GM18505 (cell line): ENCODE data around the gene ZNF563.
"Not testable (repeated sequence)": the region's sequence is repeated elsewhere in the genome, so short reads cannot be mapped to it uniquely, and the experiment has no call there.

Experiments
- ATAC-seq: cut with Tn5 transposase; IDR thresholded peaks from one replicate; pipeline ENCODE4 v1.9.1; 2021; ENCODE audit not compliant: unreplicated experiment
- POLR2A ChIP-seq: IDR thresholded peaks from 4 replicates; pipeline ENCODE4 v1.6.1; 2011; ENCODE audit warnings: borderline replicate concordance; ENCODE audit not compliant: insufficient read depth, insufficient read length; ENCODE audit errors: extremely low read depth

Gene ZNF563

GRCh38 chr19:12333162-12334159 is at the start of gene ZNF563:
TSS of gene ZNF563 (minus strand) at chr19:12333633. CDS start at chr19:12333482, 151 bp downstream.
- peak; percentile 78 for ATAC-seq
- TF ChIP-seq POLR2A, result peak; percentile 94

- ATAC-seq, result no peak
Measured at GRCh38 chr19:12380444-12380737, 47.0 kb upstream of the ZNF563 start.

GRCh38 chr19:12379732-12380443 is 46.5 kb upstream of the ZNF563 start:
- no peak for ATAC-seq
- no peak for TF ChIP-seq POLR2A

More at GRCh38 chr19:12380444-12380737, 47.0 kb upstream of the ZNF563 start:
- TF ChIP-seq POLR2A, result no peak

DNA sequence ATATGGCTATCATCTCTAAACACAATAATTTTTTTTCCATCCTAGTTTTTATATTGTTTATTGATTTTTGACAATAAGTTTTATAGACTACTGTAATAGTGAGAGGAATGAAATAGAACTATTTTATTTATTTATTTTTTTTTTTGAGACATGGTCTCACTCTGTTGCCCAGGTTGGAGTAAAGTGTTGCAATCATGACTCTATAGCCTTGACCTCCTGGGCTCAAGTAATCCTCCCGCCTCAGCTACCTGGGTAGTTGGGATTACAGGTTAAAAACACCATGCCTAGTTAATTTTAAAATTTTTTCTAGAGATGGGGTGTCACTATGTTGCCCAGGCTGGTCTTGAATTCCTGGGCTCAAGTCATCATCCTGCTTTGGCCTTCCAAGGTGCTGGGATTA is 40.6 kb upstream of the ZNF563 start:
- no peak for ATAC-seq
- TF ChIP-seq POLR2A, result no peak

DNA sequence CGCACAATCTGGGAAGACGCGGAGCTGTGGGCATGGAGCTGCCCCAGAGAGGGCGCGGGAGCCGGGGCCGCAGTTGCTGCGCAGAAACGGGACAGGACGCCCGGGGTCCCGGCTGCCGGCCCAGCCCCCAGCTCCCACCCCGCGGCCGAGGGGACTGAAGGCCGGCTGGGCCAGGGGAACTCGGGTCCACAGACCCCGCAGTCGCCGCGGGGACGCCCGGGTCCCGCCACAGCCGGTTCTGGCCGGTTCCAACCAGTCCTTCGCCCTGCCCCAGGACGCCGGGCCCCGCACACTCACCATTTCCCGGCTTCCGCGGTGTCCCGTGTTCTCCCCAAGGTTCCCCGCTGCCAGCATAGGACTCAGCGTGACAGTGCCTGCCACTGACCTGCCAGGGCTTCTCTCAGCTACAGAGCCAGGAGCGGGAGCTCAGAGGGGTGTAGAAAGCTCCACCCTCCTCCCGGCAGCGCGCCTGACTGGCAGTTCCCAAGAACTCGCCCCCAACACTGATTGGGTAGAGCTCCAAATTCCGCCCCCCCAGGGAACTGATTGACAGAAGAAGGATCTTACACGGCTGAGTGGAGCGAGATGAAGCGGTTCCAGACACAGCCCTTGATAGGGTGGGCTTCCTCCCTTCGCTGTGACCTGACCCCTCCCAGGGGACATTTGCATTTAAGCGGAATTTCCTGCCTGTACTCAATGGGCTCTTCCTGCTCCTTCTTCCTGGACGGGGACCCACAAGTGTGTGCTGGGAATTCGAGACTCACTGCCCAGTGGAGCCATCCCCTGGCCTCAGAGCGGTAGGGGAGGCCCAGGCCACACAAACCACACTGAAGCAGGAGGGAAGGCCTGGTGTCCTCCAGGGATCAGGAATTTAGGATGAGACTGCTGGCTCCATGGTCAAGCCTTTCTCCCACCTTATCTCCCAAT is 32.1 kb upstream of the ZNF563 start, which contains the start of gene ZNF442:
ZNF442 (minus strand) TSS at position 448 of the 927 bp plus-strand sequence. CDS start 2,052 bp downstream, outside the sequence.
- TF ChIP-seq POLR2A, result peak; percentile 84
- ATAC-seq, result peak; percentile 82

GRCh38 chr19:12364391-12365235 is 31.2 kb upstream of the ZNF563 start:
- peak; percentile 15 for ATAC-seq

GRCh38 chr19:12362236-12362635 is 28.8 kb upstream of the ZNF563 start:
- ATAC-seq, result not testable (repeated sequence)

More at GRCh38 chr19:12364391-12365235, 31.2 kb upstream of the ZNF563 start:
- TF ChIP-seq POLR2A, result no peak

- ATAC-seq, result no peak
- no peak for TF ChIP-seq POLR2A
Measured at GRCh38 chr19:12353375-12353774, 19.9 kb upstream of the ZNF563 start.

- no peak for ATAC-seq
- TF ChIP-seq POLR2A, result no peak
Measured at GRCh38 chr19:12350890-12351197, 17.4 kb upstream of the ZNF563 start.

DNA sequence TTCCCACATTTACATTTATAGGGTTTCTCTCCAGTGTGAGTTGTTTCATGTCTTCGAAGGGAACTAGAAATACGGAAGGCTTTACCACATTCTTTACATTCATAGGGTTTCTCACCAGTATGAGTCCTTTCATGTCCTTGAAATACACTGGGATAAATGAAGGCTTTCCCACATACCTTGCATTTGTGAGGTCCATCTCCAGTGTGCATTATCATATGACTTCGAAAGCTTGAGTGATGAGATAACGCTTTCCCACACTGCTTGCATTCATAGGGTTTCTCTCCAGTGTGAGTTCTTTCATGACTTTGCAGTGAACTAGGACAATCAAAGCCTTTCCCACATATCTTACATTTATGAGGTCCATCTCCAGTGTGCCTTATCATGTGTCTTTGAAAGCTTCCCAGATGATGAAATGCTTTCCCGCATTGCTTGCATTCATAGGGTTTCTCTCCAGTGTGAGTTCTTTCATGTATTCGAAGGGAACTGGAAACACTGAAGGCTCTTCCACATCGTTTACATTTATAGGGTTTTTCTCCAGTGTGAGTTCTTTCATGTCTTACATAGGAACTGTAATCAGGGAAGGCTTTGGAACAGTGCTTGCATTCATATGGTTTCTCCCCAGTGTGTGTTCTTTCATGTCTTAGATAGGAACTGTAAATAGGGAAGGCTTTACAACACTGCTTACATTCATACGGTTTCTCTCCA is 16.9 kb upstream of the ZNF563 start:
- no peak for ATAC-seq
- TF ChIP-seq POLR2A, result no peak

- no peak for ATAC-seq
- TF ChIP-seq POLR2A, result no peak
Measured at GRCh38 chr19:12346896-12347295, 13.5 kb upstream of the ZNF563 start.

- ATAC-seq, result no peak
- no peak for TF ChIP-seq POLR2A
Measured at GRCh38 chr19:12345197-12345596, 11.8 kb upstream of the ZNF563 start.

DNA sequence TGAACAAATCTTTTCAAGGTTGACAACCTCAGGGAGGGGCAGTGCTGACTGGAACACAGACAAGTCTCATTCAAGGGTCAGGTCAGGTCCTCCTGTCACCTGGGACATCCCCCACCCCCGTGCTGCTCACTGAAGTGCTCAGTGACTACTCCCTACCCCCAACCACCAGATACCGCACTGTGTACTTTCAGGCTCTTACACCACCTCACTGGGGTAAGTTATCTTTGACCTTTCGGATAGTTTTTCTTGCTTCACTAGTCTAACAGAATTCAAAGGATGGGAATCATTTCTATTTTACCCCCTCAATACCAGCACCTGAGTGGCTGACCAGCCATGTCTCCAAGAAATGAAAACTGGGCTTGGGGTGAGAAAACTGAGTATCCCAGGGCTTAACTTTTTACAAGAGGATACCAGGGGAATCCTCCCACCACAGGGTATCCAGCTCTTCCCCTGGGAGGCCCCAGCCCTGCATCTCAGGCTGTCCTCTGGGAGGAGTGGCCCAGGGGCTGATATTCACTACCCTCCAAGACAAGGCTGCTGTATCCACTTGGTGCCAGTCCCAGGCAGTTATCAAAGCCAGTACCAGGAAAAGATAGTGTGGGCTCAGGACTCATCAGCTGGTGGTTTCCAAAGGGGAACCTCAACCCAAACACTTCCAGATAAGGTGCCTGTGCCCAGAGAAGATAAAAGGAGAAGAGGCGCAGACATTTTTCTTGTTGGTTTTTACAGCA is 2.1 kb downstream of the ZNF563 start:
- TF ChIP-seq POLR2A, result peak; percentile 25
- ATAC-seq, result peak; percentile 31
